Panc1 (cell line): Measurements from ENCODE around the gene SOX1. TPM values are rescaled to one million over a fixed set of nuclear protein-coding genes. Genes with fewer than 3 reads are reported as not detected.

ENCODE experiments used
- ATAC-seq: fragments of 200-7000 bp; cut with Tn5 transposase; 2 replicates; pipeline ENCODE4 v1.9.1; 2020; ENCODE audit warnings: mild to moderate bottlenecking, moderate library complexity
- BruUV-seq: library from RNA; stranded (reverse); fragments of 400-500 nt; replicated peaks from 2 replicates; lab custom pipeline; 2021; lab: Mats Ljungman, UMichigan
- CTCF ChIA-PET: fragments of 300-600 bp; sonication (Branson Sonifier 250); formaldehyde crosslinking; loops from one replicate; lab custom pipeline; 2022; ENCODE audit warnings: antibody characterized with exemption; lab: Charles Lee
- POLR2A ChIA-PET: fragments of 300-600 bp; sonication (Branson Sonifier 250); formaldehyde crosslinking; loops from one replicate; lab custom pipeline; 2022; ENCODE audit warnings: antibody characterized with exemption; lab: Charles Lee
- DNase-seq: peaks from one replicate; pipeline ENCODE4 v3.0.0-alpha.2; 2010; ENCODE audit warnings: low read depth, low spot score
- H3K27ac ChIP-seq: 2 replicates; pipeline ENCODE4 v1.5.1; 2011; ENCODE audit warnings: mild to moderate bottlenecking, low read length, inconsistent platforms
- H3K27me3 ChIP-seq: fragments of 200-500 bp; sonication (Bioruptor generic); 2 replicates; pipeline ENCODE4 v1.6.0; 2014; ENCODE audit warnings: low read length, inconsistent platforms; ENCODE audit not compliant: control insufficient read depth, insufficient read depth
- H3K36me3 ChIP-seq: fragments of 200-500 bp; sonication (Bioruptor generic); 2 replicates; pipeline ENCODE4 v1.5.1; 2014; ENCODE audit warnings: inconsistent platforms, mild to moderate bottlenecking, low read length, moderate library complexity; ENCODE audit not compliant: control insufficient read depth, insufficient read depth
- H3K4me1 ChIP-seq: 2 replicates; pipeline ENCODE4 v1.5.1; 2011; ENCODE audit warnings: inconsistent platforms, mild to moderate bottlenecking, low read length, moderate library complexity; ENCODE audit not compliant: control insufficient read depth, insufficient read depth
- H3K4me3 ChIP-seq, 2 experiments: 2 replicates each; pipeline ENCODE4 v1.5.1; 2011 to 2012; ENCODE audit warnings: low read depth in 2 of 2, low read length in 2 of 2, mild to moderate bottlenecking in 2 of 2, inconsistent platforms in 1 of 2, moderate library complexity in 1 of 2
- H3K9me3 ChIP-seq: fragments of 200-500 bp; sonication (Bioruptor generic); 2 replicates; pipeline ENCODE4 v1.5.1; 2014; ENCODE audit warnings: low read depth, mild to moderate bottlenecking, inconsistent platforms, low read length, moderate library complexity; ENCODE audit not compliant: control insufficient read depth, insufficient read depth
- CTCF ChIP-seq: fragments of 450-650 bp; IDR thresholded peaks from 2 replicates; pipeline ENCODE4 v1.5.1; 2017; ENCODE audit warnings: mild to moderate bottlenecking
- POLR2AphosphoS5 ChIP-seq: IDR thresholded peaks from 2 replicates; pipeline ENCODE4 v1.6.1; 2012; ENCODE audit warnings: mild to moderate bottlenecking, low read depth, low read length, moderate library complexity
- REST ChIP-seq, 2 experiments: IDR thresholded peaks; 2 replicates each; pipeline ENCODE4 v1.6.1; 2011 to 2012; ENCODE audit warnings: low read depth in 2 of 2, control low read depth in 1 of 2, low read length in 1 of 2, mild to moderate bottlenecking in 1 of 2, moderate library complexity in 1 of 2; ENCODE audit not compliant: insufficient read depth in 1 of 2
- SIN3A ChIP-seq: IDR thresholded peaks from 2 replicates; pipeline ENCODE4 v1.6.1; 2012; ENCODE audit warnings: low read depth, mild to moderate bottlenecking, low read length, moderate library complexity, borderline replicate concordance; ENCODE audit not compliant: insufficient read depth
- TCF7L2 ChIP-seq: IDR thresholded peaks from 2 replicates; pipeline ENCODE4 v1.6.1; 2011; ENCODE audit warnings: mild to moderate bottlenecking, low read depth, low read length, inconsistent platforms
- in situ Hi-C: cut with HindIII; loops from 2 replicates; pipeline ENCODE4 v1.10.0; 2016; ENCODE audit warnings: low sequenced_read_pairs, low pct_unique_long_range_greater_than_20kb
- intact Hi-C: fragments of 100-400 bp; cut with micrococcal nuclease; formaldehyde crosslinking; loops from one replicate; pipeline ENCODE4 v1.10.0; 2022; ENCODE audit not compliant: unreplicated experiment
- total RNA-seq: library from RNA; stranded (reverse); gene quantifications from one replicate; pipeline ENCODE4 v1.2.1, GENCODE V29; 2021; ENCODE audit not compliant: unreplicated experiment

The SOX1 gene
- total RNA-seq, 1 experiment from 2014 or later = not detected

- POLR2A ChIA-PET = no interaction called here
These were observed 335 bp upstream of the SOX1 start for GRCh38 chr13:112066624-112067004.

GRCh38 chr13:112067871-112068539 is 1.1 kb downstream of the SOX1 start:
- Histone ChIP-seq H3K4me3 (no peak overlapping the region), H3K27ac (no peak overlapping the region), H3K9me3 (no peaks in the 10 kb centered on the region), H3K27me3 (no peaks in the 10 kb centered on the region), H3K4me1 (no peaks in the 10 kb centered on the region), H3K36me3 (no peaks in the 10 kb centered on the region)
- BruUV-seq = no TSS peak
- ATAC-seq = no peak
- DNase-seq = no peak
- CTCF ChIA-PET = no interaction called here
- no peak for TF ChIP-seq CTCF
- TF ChIP-seq TCF7L2 = no peak
- TF ChIP-seq SIN3A = no peak
- TF ChIP-seq POLR2AphosphoS5 = no peak
- TF ChIP-seq REST (IDR thresholded peaks at IDR 0.05; ENCODE audit: insufficient read depth in 1 of 2, low read depth in 2 of 2, low read length in 1 of 2) = no peak
- POLR2A ChIA-PET = no interaction called here
- intact Hi-C loops (no loop called here), in situ Hi-C loops (no loop called here)

More at GRCh38 chr13:112066624-112067004, 335 bp upstream of the SOX1 start:
- no peak for DNase-seq
- Histone ChIP-seq H3K27me3 (no peaks in the 10 kb centered on the region), H3K4me3 (no peak overlapping the region), H3K4me1 (no peaks in the 10 kb centered on the region), H3K36me3 (no peaks in the 10 kb centered on the region), H3K27ac (no peak overlapping the region), H3K9me3 (no peaks in the 10 kb centered on the region)
- intact Hi-C loops = no loop called here
- no peak for ATAC-seq
- CTCF ChIA-PET = no interaction called here
- in situ Hi-C loops = no loop called here
- TF ChIP-seq CTCF (no peak), TCF7L2 (no peak), SIN3A (no peak), POLR2AphosphoS5 (no peak), REST (IDR thresholded peaks at IDR 0.05; ENCODE audit: insufficient read depth in 1 of 2, low read depth in 2 of 2, low read length in 1 of 2) (no peak)
- no TSS peak for BruUV-seq
